Osteocyte (in vitro differentiated cells): ENCODE results near the gene CSMD2. TPM values are rescaled to one million over a fixed set of nuclear protein-coding genes. Genes with fewer than 3 reads are reported as not detected.

Experiments
- DNase-seq: peaks from one replicate; pipeline ENCODE4 v3.0.0; 2021; ENCODE audit warnings: mixed read lengths; ENCODE audit not compliant: unreplicated experiment; ENCODE audit errors: extremely low spot score
- H3K27ac Mint-ChIP-seq: one replicate; pipeline ENCODE4 v1.8.0; 2021; ENCODE audit warnings: mild to moderate bottlenecking, mixed read lengths; ENCODE audit not compliant: unreplicated experiment
- H3K27me3 Mint-ChIP-seq: one replicate; pipeline ENCODE4 v1.8.0; 2021; ENCODE audit warnings: mixed read lengths; ENCODE audit not compliant: unreplicated experiment
- H3K36me3 Mint-ChIP-seq: one replicate; pipeline ENCODE4 v1.8.0; 2021; ENCODE audit warnings: mixed read lengths; ENCODE audit not compliant: unreplicated experiment
- H3K4me1 Mint-ChIP-seq: one replicate; pipeline ENCODE4 v1.8.0; 2021; ENCODE audit warnings: mixed read lengths; ENCODE audit not compliant: unreplicated experiment
- H3K4me3 Mint-ChIP-seq: one replicate; pipeline ENCODE4 v1.8.0; 2021; ENCODE audit warnings: mild to moderate bottlenecking, moderate library complexity, mixed read lengths; ENCODE audit not compliant: unreplicated experiment
- H3K9me3 Mint-ChIP-seq: one replicate; pipeline ENCODE4 v1.8.0; 2021; ENCODE audit warnings: mixed read lengths; ENCODE audit not compliant: unreplicated experiment
- total RNA-seq: library from RNA; stranded (reverse); gene quantifications from 2 replicates; pipeline ENCODE4 v1.2.1, GENCODE V29; 2021
- TF ChIP-seq, protein P1 (sequence below): fragments of 200-600 bp; sonication (generic); IDR thresholded peaks from 2 replicates; pipeline ENCODE4 v1.5.0; 2021; ENCODE audit warnings: antibody characterized with exemption, mild to moderate bottlenecking, moderate library complexity

The CSMD2 gene
- total RNA-seq, 1 donor from 2014 or later: not detected

DNA sequence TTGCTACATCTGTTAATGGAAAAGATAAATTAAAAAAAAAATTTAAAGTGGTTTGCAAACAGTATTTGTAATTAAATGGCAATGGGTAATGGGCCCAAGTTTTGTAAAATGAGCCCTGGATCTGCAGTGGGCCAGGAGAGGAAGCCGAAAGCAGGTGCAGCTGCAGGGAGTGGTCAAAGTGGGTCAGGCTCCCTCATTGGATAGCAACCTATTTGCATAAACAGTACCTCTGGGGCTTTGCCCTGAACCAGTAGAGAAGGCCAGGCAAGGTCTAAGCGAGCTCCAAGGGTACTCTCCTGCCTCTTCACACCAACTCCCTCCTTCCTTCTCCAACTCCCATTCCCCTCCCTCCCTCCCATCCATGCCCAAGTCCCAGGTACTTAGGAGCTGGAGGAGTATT, 162.2 kb downstream of the CSMD2 start:
- no peaks in the 10 kb centered on the region for H3K27me3 Mint-ChIP-seq
- H3K4me3 Mint-ChIP-seq: no peak overlapping the region
- TF ChIP-seq, protein P1, sequence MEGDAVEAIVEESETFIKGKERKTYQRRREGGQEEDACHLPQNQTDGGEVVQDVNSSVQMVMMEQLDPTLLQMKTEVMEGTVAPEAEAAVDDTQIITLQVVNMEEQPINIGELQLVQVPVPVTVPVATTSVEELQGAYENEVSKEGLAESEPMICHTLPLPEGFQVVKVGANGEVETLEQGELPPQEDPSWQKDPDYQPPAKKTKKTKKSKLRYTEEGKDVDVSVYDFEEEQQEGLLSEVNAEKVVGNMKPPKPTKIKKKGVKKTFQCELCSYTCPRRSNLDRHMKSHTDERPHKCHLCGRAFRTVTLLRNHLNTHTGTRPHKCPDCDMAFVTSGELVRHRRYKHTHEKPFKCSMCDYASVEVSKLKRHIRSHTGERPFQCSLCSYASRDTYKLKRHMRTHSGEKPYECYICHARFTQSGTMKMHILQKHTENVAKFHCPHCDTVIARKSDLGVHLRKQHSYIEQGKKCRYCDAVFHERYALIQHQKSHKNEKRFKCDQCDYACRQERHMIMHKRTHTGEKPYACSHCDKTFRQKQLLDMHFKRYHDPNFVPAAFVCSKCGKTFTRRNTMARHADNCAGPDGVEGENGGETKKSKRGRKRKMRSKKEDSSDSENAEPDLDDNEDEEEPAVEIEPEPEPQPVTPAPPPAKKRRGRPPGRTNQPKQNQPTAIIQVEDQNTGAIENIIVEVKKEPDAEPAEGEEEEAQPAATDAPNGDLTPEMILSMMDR: no peak
- H3K4me1 Mint-ChIP-seq: no peaks in the 10 kb centered on the region
- H3K9me3 Mint-ChIP-seq: peaks cover 3% of the 10 kb centered on the region
- H3K36me3 Mint-ChIP-seq: no peaks in the 10 kb centered on the region
- no peak for DNase-seq
- H3K27ac Mint-ChIP-seq: no peak overlapping the region

DNA sequence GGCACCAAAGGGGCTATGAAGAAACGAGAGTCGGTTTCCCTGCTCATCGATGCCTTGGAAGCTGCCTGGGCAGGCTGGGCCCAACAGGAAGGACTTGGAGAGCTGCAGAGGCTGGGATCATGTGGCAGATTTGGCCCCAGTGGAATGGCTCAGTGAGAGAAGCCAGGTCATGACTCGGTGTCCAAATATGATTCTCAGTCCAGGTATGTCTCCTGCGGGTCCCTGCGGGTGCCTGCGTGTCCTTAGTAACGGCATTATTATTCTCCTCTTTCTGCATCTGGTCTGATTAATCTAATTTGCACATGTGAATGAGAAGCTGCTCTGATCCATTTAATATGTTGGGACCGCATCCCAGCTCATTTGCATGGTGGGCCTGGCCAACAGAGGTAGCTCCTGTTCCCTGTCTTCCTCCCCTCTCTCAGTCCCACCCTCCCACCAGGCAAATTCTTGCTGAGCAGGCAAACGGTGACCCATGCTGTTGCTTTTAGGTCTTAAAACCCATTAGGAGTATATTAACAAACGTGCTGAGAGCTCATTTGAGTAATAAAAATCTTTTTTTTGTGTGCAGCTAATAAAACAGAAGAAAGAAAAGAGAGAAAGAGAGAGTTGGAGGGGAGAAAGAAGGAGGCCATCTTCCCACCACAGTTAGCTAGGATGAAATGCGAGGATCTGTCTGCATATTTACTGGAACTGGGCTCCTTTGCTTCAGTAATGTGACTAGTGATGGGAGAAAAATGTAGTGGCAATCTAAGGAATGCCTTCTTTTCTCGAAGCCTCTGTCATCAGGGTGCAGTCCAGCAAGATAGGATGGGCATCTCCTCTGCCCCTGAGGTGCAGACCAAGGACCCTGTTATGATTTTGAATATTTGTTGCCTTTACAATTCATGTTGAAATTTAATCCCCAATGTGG, 167.6 kb downstream of the CSMD2 start:
- no peaks in the 10 kb centered on the region for H3K36me3 Mint-ChIP-seq
- TF ChIP-seq, protein P1: no peak
- H3K9me3 Mint-ChIP-seq: peaks cover 4% of the 10 kb centered on the region
- no peaks in the 10 kb centered on the region for H3K4me1 Mint-ChIP-seq
- no peak overlapping the region for H3K4me3 Mint-ChIP-seq
- H3K27ac Mint-ChIP-seq: no peak overlapping the region
- H3K27me3 Mint-ChIP-seq: no peaks in the 10 kb centered on the region
- no peak for DNase-seq

DNA sequence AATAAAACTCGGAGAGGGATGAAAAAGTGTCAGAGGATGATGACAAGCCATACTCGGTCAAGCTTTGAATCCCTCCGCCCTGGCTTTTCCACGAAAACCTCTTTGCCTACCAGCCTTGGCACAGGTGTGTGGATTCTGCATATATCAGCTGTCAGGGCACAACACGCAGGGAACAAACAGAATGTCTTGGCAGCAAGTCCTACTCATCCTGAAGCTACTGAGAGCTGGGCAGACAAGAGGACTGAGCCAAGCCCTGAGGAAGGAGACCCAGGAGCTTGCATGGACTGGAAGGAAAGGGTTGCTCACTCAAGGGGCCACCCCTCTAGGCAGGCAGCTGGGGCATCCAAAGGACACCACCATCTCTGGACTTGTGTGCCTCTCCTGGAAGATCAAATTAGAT, 168.7 kb downstream of the CSMD2 start:
- H3K27me3 Mint-ChIP-seq: no peaks in the 10 kb centered on the region
- H3K4me3 Mint-ChIP-seq: no peak overlapping the region
- no peaks in the 10 kb centered on the region for H3K36me3 Mint-ChIP-seq
- H3K4me1 Mint-ChIP-seq: no peaks in the 10 kb centered on the region
- no peak for DNase-seq
- peaks cover 4% of the 10 kb centered on the region for H3K9me3 Mint-ChIP-seq
- H3K27ac Mint-ChIP-seq: no peak overlapping the region
- TF ChIP-seq, protein P1: no peak

DNA sequence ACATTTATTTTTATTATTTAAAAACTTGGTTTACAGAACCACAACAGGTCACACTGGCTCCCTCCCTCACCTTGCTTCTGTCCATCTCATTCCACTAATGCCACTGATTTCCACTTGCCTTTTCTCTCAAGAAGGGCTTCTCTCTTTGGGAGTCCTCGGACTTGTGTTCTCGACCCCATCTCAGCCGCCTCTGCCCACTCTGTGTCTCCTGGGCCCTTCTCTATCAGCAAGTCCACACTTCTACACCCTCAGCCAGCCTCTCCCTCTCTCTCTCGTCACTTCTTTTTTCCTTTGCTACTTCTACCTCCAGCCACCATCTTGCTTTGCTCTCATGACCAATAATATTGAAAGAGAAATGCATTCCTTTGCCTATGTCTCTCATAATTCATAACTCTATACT, 171.7 kb downstream of the CSMD2 start:
- Mint-ChIP-seq H3K4me3 (no peak overlapping the region), H3K27ac (no peak overlapping the region), H3K4me1 (no peaks in the 10 kb centered on the region), H3K27me3 (no peaks in the 10 kb centered on the region), H3K36me3 (no peaks in the 10 kb centered on the region), H3K9me3 (peaks cover 8% of the 10 kb centered on the region)
- TF ChIP-seq, protein P1: no peak
- no peak for DNase-seq

DNA sequence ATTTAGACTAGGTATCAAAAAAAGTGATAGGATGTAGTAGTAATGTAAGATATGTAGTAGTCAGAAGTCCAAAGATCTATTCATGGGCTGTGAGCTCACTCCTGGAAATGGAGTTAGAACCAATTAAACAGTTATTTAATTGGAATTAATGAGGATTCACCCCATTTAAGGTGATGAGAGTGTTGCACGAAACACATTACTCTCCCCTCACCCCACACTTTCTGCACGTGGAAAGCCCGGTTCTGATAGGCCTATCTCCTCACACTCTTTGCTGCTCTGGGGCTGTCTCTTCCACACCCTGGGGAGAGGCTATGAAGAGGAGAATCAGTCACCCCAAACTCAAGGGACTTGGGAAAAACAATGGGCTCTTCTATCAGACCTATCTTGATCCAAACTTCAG, 174.7 kb downstream of the CSMD2 start:
- Mint-ChIP-seq H3K27me3 (no peaks in the 10 kb centered on the region), H3K4me1 (no peaks in the 10 kb centered on the region), H3K36me3 (no peaks in the 10 kb centered on the region), H3K27ac (no peak overlapping the region), H3K9me3 (peaks cover 8% of the 10 kb centered on the region), H3K4me3 (no peak overlapping the region)
- TF ChIP-seq, protein P1: no peak
- no peak for DNase-seq
